Measurements from ENCODE around the gene TTC21A.

The TTC21A gene

GRCh38 chr3:39099738-39100499 lies 7.6 kb upstream of the TTC21A start:
- DNase-seq, result no peak

- DNase-seq, result no peak
Measured at GRCh38 chr3:39100500-39100886, 7.0 kb upstream of the TTC21A start.

GRCh38 chr3:39101022-39101689 lies 6.3 kb upstream of the TTC21A start:
- DNase-seq, result no peak

DNA sequence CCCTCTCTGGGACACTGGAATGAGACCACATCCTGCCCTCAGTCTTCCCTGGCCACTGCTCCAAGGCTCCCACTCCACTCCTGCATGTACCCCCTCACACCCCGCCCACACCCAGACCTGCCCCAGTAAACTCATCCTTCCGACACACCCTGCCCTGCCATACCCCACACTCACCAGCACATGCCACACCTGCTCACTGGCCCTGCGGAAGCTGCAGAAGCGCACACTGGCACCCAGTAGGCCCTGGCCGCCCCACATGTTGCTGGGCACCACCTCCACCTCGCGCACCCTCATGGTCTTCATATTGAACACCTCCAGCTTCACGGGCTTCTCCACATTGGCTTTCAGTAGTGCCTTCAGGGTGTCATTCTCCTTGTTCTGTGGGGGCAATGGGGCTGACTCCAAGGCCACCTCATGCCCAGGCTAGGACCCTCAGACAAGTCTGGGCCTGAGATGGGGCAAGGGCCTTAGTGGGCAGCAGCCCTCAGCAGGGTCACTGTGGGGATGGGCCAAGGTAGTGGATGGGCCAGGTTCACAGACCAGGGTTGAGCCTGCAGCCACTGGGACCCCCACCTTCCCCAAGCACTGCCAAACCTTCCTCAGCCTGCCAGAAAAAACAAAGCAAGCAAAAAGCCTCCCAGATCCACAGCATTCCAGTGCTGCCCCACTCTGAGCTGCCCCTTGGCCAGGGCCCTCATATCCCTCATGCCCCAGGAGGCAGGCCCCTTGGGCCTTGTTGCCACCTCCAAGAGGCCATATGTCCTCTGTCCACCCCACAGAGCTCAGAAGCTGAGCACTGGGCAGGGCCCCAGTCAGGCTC lies 4.8 kb upstream of the TTC21A start:
- DNase-seq, result no peak

- no peak for DNase-seq
Measured at GRCh38 chr3:39103324-39103693, 4.2 kb upstream of the TTC21A start.

DNA sequence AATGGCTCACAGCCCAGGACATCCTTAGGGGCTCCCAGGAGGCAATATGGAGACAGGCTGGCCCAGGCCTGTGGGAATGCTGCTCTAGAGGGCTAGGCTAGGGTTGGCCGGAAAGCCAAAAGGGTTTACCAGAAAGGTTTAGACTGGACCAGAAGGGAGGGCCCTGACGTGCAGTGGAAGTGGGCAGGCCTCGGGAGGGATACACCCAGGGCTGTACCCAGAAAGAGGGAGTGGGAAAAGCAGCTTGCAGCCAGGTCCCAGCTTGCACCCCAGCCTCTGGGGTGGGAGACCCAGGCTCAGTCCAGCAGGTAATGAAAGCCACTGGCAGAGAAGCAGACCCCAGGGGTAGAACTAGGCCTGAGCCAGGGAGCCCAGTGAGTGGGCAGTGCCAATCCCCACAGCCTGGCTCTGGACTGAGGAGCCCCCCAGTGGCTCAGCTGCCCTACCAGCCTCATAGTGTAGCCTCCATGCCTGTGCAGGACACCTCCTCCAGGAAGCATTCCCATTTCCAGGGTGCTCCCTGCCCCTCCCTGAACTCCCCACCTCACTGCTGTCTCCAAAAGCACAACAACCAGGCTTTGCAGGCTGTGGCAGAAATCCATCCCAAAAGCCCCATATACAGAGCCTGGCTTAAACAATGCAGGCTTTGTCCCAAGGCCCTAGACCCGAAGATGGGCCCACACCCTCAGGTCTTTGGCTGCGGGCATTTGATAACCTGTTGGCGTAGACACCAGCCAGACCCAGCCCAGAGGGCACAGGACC lies 3.5 kb upstream of the TTC21A start:
- no peak for DNase-seq

DNA sequence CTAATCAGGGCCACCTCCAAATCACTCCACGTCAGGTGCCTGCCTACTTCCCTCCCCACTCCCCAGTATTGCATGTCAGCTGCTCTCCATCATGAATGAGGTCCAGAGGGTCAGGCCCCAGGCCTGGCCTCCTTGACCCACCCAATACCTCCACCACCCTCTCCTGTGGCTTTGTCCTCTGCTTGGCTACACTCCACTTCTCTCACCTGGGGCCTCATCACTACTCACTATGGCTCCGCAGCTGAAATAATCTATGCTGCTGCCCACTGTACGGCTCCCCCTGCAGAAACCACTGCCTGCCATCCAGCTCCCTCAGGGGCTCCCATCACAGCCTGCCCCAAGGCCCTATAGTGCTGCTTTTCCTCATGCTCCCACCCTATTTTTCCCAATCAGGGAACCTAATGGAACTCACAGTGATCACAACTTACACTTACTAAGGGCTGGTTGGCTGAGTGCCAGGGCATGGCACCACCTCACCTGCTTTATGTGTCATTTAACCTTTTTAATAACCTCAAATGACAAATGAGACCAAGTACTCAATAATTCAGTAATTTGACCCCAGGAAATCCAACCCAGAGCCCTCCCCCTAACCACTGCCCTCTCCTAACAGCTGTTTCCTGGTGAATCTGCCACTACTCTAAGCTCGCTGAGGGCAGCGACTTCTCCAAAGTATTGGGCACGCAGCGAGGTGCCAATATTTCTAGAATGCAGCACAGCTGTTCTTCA lies 2.4 kb upstream of the TTC21A start:
- no peak for DNase-seq

- DNase-seq, result no peak
Measured at GRCh38 chr3:39105687-39106063, 1.8 kb upstream of the TTC21A start.

DNA sequence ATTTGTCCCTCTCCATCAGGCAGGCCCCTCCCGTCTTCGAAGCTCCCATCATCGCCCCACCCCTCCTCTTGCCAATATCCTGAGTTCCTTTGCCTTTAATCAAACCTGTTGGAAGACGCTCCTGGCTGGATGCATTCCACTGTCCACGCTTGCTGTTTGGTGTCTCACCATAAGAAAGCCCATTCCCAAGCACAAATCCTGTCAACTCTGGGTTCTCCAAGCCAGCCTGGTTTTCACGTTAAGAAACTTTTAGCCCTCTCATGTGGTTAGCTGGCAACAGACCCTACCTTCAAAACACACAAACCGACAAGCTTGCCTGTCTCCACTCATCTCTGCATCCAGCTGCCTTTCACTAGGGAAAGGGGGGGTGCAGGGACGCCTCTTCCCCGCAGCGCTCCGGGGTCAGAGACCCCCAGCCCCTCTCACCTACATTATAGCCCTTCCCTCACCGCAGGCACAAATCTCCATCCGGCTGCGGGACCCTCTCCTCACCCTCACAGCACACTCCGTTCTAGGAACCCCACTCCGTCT lies 1.1 kb upstream of the TTC21A start:
- DNase-seq, result no peak

DNA sequence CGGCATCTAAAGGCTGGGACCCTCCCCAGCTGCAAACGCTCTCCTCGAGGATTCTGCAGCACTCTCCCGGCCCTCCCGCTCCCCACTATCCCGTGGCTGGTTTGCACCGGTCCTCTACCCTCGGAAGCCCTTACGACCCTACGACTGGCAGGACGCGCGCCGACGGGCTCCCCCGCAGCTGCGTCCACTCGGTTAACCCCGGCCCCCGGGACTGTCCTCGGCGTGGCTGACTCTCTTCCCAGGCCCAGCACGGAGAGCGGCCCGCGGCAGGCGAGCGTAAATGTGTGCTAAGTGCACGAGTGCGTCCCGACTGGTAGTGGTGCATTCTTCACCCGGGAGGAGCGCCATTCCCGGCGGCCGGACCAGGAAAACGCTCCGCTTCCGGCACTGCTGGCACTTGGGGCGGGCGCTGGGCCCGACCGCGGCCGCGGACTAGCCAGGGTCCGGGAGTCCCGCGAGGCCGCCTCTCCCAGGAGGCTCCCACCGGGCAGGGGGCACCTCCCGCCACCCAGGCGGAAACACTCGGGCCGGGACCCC lies 561 bp upstream of the TTC21A start:
- no peak for DNase-seq

DNA sequence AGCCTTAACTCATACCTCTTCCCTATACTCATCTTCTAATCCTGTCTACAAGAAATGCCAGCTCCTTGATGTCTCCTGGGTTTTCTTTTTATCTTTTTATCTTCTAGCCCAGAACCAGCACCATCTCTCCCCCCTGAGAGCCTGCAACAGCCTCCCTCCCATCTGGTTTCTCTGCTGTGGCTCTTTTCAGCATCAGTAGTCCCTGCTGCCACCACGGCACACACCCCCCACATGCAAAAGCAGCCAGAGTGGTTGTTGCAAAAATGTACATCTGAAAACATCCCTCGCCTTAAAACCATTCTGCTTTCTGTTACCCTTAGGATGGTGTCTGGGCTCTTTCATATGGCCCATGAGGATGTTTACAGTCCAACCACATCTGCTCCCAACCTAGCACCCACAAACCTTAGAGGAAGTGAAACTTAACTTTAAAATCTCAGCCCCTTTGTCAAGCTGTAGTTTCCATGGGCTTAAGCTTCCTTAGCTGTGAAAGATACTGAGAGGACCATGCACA lies 775 bp downstream of the TTC21A start:
- no peak for DNase-seq

- no peak for DNase-seq
Measured at GRCh38 chr3:39109086-39109485, 1.6 kb downstream of the TTC21A start.

DNA sequence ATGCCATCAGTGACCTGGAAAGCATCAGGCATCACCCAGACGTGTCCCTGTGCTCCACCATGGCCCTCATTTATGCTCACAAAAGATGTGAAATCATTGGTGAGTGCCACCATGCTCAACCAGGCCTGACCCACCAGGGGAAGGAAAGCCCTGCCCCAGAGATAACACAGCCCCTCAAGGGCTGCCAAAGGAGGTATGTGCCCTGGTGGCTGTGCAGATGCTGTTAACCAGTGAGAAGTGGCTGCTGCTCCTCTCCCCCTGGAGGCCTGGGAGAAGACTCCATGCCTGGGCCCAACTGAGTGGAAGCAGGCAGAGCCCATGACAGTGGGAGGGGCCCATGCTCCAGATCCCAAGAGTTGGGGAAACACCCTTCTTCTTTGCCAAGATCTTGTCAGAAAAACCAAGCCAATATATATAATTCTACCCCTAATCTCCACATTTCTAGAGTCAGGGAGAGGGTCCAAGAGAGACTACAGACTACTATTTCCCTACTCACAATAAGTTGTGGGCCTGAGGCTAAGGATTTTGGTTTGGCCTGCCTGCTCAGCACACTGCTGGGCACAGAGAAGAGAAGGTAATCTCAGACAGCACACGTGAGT lies 2.7 kb downstream of the TTC21A start:
- no peak for DNase-seq

DNA sequence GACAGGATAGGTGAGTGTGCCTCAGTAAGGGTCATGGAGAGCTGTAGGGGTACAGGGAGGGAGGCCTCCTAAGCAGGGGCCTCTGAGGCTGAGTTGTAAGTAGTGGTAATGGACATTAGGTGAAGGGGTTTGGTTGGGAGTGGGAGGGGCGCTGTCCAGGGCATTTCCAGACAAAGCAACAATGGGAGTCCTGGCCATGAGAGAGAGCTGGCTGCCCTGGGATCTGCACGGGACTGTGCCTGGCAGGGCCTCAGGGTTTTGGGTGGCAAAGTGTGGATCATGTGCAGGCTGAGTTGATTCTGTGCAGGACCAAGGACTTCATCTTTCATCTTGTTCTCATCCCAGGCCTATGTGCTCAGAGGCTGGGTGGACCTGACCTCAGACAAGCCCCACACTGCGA lies 4.6 kb downstream of the TTC21A start:
- no peak for DNase-seq

DNA sequence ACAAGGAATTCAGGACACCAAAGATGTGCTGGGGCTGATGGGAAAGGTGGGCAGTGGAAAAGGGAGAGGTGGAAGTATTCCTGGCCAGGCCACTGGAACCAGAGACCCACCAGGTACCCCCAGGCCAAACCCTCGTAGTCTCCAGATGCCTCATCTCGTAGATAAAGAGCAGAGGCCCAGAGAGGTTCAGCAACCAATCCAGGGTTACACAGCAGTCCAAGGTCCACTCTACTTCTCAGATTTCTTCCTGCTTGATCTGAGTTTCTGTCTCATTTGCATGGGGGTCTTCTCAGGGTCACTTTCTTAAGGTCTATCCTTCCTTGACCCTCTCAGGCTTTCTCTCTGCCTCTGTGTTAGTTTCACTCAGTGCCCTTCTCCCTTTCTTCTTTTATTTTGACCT lies 5.1 kb downstream of the TTC21A start:
- no peak for DNase-seq

- no peak for DNase-seq
Measured at GRCh38 chr3:39113291-39113690, 5.8 kb downstream of the TTC21A start.

DNA sequence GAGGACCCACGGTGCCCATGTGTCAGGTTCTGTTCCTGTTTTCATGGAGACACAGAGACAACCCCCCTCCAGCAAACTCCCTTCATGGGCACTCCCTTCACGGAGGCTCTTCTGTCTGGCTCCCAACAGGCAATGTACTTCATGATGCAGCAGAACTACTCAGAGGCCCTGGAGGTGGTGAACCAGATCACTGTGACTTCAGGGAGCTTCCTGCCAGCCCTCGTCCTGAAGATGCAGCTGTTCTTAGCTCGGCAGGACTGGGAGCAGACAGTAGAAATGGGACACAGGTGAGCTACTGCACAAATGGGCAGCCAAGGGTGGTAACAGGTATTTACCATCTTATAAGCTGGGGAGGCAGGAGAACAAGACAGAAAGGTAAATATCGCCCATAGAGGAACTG lies 7.0 kb downstream of the TTC21A start:
- no peak for DNase-seq

- no peak for DNase-seq
Measured at GRCh38 chr3:39115870-39116269, 8.4 kb downstream of the TTC21A start.

DNA sequence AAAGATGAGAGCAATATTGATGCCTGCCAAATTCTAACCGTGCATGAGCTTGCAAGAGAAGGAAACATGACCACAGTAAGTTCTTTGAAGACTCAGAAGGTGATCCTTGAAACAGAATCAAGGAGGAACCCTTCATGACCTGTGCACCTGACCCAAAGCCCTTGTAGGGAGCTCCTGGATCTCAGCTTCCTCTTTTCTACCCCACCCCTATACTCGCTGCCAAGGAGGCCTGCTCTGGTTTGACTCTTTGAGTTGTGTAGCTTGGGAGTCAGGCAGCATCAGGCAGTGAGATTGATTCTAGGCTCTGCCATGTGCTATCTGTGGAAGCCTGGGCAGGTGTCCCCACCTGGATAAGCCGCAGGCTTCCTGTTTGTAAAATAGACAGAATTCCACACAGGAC lies 10.6 kb downstream of the TTC21A start:
- DNase-seq, result no peak

- DNase-seq, result no peak
Measured at GRCh38 chr3:39118931-39119660, 11.6 kb downstream of the TTC21A start.

- no peak for DNase-seq
Measured at GRCh38 chr3:39121621-39122020, 14.1 kb downstream of the TTC21A start.
